Effector memory CD4-positive, alpha-beta T cell (primary cell): ENCODE measurements around the gene CABP1.

ENCODE experiments used
- DNase-seq, 3 donors: peaks; one replicate each; pipeline ENCODE4 v3.0.0-alpha.2; 2020
- H3K27ac ChIP-seq: 2 replicates; pipeline ENCODE4 v1.7.0; 2013; ENCODE audit warnings: mild to moderate bottlenecking, low read length, moderate library complexity; ENCODE audit not compliant: insufficient read depth, poor library complexity, severe bottlenecking
- H3K27me3 ChIP-seq: replicated peaks from 2 replicates; pipeline ENCODE4 v1.7.0; 2013; ENCODE audit warnings: mild to moderate bottlenecking, low read length; ENCODE audit not compliant: insufficient read depth, control insufficient read depth, poor library complexity, severe bottlenecking
- H3K36me3 ChIP-seq: 2 replicates; pipeline ENCODE4 v1.7.0; 2013; ENCODE audit warnings: mild to moderate bottlenecking, low read length, moderate library complexity; ENCODE audit not compliant: control insufficient read depth, insufficient read depth
- H3K4me1 ChIP-seq: 2 replicates; pipeline ENCODE4 v1.7.0; 2013; ENCODE audit warnings: low read length, mild to moderate bottlenecking; ENCODE audit not compliant: control insufficient read depth, insufficient read depth, poor library complexity, severe bottlenecking
- H3K4me3 ChIP-seq: 2 replicates; pipeline ENCODE4 v1.7.0; 2013; ENCODE audit warnings: low read length, low read depth, mild to moderate bottlenecking; ENCODE audit not compliant: insufficient read depth, poor library complexity, severe bottlenecking
- H3K9me3 ChIP-seq: 2 replicates; pipeline ENCODE4 v1.7.0; 2013; ENCODE audit warnings: mild to moderate bottlenecking, low read length, moderate library complexity; ENCODE audit not compliant: control insufficient read depth

Gene CABP1

DNA sequence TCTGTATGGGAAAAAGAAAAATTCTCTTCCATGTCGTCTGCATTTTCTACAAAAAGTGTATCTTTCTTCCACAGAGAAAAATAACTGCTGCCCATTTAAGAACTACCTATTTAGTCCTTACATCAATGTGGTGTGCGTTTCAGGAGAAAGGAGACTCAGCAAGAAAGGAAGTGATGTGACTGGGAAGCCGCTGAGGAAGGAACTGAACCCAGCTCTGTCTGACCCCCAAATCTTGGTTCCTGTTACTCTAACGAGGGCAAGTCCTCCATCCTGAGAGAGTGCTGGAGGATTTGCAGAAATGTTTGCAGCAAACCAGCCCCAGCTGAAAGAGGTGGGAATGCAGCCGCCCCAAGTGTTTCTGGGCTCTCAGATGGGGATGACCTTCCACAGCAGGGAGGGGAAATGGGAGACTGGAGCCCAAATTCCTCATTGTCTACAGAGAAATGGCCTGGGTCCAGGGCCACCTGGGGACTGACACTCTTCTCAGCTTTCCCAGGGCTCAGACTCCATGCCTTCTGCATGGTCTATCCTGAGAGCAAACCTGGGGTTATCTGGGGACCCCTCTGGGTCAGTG, 39.8 kb downstream of the CABP1 start:
- Histone ChIP-seq H3K4me1 (peaks cover 12% of the 10 kb centered on the region), H3K36me3 (no peaks in the 10 kb centered on the region), H3K4me3 (no peak overlapping the region), H3K27me3 (no peaks in the 10 kb centered on the region), H3K27ac (no peak overlapping the region), H3K9me3 (no peaks in the 10 kb centered on the region)
- no peak for DNase-seq

DNA sequence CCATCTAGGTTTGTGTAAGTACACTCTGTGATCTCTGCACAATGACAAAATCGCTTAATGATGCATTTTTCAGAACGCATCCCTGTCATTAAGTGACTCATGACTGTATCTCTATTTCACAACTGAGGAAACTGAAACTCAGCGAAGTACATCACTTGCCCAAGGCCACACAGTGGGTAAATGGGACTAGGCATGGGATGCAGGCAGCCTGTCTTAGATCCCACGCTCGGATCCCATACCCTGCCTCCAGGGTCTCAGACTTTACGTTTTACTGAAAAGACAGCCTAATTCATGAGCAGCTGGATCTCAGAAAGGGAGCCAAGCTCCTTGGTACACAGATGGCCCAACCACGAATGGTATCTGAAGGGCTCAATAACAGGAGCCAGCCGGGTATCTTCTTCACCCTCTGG, 44.1 kb downstream of the CABP1 start:
- Histone ChIP-seq H3K4me3 (no peak overlapping the region), H3K4me1 (peaks cover 17% of the 10 kb centered on the region), H3K9me3 (no peaks in the 10 kb centered on the region), H3K27me3 (no peaks in the 10 kb centered on the region), H3K36me3 (no peaks in the 10 kb centered on the region), H3K27ac (no peak overlapping the region)
- DNase-seq: no peak

DNA sequence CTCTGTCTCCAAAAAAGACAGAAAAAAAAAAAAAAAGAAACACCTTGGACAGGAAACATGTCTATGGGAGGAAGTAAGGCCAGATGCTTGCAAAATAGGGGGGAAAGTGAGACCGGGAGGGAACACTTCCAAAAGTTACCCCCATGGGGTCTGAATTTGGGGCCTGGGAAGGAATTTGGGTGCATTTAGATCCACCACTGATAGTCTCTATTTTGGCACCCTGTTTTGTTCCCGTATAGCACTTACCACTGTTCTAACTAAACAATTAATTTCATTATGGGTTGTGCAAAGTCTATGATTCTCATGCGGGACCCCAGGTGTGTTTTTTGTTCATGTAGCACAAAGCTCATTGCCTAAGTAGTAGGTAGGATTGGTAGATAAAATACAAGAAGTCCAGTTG, 45.1 kb downstream of the CABP1 start:
- no peak for DNase-seq
- Histone ChIP-seq H3K9me3 (no peaks in the 10 kb centered on the region), H3K27ac (peak overlapping the region; percentile 89), H3K4me1 (peaks cover 17% of the 10 kb centered on the region), H3K27me3 (no peaks in the 10 kb centered on the region), H3K4me3 (no peak overlapping the region), H3K36me3 (no peaks in the 10 kb centered on the region)

DNA sequence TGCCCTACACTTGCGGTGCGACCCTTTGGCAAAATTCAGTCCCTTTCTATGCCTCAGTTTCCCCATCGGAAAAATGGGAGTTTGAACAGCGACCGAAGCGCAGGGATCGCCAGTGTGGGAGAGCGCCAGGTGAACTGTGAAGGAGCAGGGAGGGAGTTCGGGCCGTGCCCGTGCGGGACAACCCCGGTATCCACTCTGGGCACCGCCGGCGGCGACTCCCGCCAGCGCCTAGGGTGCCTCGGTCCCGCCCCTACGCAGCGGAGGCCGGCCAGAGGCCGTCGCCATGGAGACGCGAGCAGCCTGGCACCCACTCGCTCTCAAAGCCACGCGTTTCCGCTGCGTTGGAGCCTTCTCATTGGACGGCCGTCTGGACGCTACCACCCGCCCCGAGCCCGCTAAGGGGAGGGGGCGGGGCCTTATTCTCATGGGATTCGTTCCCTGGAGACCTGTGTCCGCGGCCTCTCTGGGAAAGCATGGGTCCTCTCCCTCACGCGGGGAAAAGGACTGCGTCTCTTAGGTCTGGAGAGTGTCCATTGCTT, 45.8 kb downstream of the CABP1 start:
- peaks cover 17% of the 10 kb centered on the region for H3K4me1 ChIP-seq
- H3K36me3 ChIP-seq: no peaks in the 10 kb centered on the region
- peak; percentile 95 to 97 (median 96) for DNase-seq
- H3K4me3 ChIP-seq: peak overlapping the region; percentile 70
- H3K27ac ChIP-seq: peak overlapping the region; percentile 89
- H3K27me3 ChIP-seq: no peaks in the 10 kb centered on the region
- no peaks in the 10 kb centered on the region for H3K9me3 ChIP-seq

DNA sequence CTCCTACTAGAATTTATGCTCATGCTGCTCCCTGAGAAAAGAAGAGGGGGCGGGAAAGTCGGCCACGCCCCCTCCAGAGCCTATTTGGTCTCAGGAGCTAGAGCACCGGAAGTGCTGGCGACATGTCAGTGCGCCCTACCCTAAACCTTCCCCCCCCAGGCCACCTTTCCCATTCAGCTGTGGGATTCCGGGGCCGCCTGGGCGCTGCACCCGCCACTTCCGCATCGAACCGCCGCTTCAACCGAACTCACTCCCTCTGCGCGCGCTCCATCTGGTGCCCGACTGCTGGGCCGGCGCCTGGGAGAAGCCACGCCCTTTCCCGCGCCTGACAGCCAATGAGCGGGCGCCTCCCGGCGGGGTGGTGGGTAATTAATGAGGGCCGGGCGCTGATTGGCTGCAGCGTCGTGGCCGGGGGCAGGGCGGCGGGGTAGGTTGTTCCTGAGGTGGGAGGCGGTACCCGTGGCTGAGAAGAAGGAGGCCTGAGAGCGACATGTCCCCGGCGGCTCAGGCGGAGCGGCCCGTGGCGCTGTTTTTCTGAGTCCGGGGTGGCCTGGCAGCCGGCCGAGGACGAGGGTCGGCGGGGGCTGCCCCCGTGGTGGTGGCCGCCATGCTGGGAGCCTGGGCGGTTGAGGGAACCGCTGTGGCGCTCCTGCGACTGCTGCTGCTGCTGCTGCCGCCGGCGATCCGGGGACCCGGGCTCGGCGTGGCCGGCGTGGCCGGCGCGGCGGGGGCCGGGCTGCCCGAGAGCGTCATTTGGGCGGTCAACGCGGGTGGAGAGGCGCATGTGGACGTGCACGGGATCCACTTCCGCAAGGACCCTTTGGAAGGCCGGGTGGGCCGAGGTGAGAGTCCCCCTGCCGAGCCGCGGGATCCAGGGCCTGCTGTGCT, 46.5 kb downstream of the CABP1 start, which contains the start of gene MLEC:
MLEC (plus strand) TSS at position 460 of the 888 bp plus-strand sequence; CDS start at position 608, 148 bp downstream.
- peak; percentile 99 to 100 (median 99) for DNase-seq
- Histone ChIP-seq H3K4me3 (peak within 1 kb of the TSS; percentile 70), H3K9me3 (no peaks in the 10 kb centered on the region), H3K36me3 (no peaks in the 10 kb centered on the region), H3K27ac (peak within 1 kb of the TSS; percentile 89), H3K4me1 (peaks cover 17% of the 10 kb centered on the region), H3K27me3 (no peaks in the 10 kb centered on the region)

DNA sequence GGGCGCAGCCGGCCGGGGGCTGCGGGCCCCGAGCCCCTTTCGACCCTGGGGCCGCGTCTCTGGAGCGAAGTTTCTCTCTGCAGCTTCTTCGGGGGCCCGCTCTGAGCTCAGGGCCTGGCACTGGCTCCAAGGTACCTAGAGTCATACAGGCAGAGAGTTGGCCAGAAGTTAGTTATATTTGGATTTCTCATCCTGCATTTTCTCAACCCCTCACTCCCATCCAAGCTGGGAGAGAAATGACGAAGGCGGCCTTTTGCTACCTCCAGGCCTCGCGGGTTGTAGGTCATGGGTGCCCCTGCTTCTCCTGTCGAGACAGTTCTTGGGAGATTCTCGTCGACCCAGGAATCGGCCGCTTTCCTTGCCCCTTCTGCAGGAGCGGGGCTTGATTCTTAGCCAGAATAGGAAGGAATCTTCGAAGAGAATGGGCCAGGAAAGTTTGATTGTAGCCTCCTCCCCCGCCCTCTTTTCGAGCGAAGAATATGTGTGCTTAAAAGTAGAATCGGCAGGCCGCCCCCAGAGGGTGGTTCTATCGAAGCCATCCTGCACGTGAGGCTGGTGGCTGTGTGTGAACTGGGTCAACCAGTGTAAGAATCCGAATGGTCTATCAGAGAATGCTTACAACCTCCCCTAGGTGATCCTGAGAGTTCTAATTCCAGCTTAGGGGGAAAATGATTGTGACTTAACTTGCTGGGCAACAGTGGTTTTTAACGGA, 47.3 kb downstream of the CABP1 start:
- DNase-seq: no peak
- H3K4me3 ChIP-seq: peak overlapping the region; percentile 70
- no peaks in the 10 kb centered on the region for H3K27me3 ChIP-seq
- peaks cover 17% of the 10 kb centered on the region for H3K4me1 ChIP-seq
- H3K27ac ChIP-seq: peak overlapping the region; percentile 89
- no peaks in the 10 kb centered on the region for H3K9me3 ChIP-seq
- H3K36me3 ChIP-seq: no peaks in the 10 kb centered on the region

DNA sequence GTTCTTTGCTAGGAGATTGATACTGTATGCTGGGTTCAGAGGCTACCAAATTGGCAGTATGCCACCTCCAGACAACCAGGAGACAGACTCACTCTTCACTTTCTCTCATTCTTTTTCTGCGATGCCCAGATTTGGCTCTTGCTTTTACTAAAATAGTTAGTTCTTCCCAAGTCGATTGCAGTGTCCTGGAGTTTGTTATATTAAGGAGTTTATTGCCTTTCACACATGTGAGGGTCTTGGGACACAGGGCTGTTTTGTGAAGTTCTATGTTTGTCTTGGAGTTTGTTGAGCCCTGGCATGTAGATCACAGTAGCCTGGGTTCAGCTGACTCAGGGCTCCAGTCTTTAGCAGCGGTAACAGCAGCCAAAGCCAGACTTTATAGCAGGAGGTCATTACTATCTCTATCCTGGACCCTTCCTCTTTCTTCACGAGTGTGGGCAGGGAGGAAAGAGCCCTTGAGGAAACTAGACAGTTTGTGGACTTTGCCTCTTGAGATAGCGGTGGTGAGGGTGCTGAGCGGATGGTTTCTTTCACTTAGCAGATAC, 48.2 kb downstream of the CABP1 start:
- peaks cover under 1% of the 10 kb centered on the region for H3K36me3 ChIP-seq
- peaks cover 17% of the 10 kb centered on the region for H3K4me1 ChIP-seq
- no peak overlapping the region for H3K27ac ChIP-seq
- no peaks in the 10 kb centered on the region for H3K27me3 ChIP-seq
- DNase-seq: no peak
- H3K9me3 ChIP-seq: no peaks in the 10 kb centered on the region
- peak overlapping the region; percentile 70 for H3K4me3 ChIP-seq

DNA sequence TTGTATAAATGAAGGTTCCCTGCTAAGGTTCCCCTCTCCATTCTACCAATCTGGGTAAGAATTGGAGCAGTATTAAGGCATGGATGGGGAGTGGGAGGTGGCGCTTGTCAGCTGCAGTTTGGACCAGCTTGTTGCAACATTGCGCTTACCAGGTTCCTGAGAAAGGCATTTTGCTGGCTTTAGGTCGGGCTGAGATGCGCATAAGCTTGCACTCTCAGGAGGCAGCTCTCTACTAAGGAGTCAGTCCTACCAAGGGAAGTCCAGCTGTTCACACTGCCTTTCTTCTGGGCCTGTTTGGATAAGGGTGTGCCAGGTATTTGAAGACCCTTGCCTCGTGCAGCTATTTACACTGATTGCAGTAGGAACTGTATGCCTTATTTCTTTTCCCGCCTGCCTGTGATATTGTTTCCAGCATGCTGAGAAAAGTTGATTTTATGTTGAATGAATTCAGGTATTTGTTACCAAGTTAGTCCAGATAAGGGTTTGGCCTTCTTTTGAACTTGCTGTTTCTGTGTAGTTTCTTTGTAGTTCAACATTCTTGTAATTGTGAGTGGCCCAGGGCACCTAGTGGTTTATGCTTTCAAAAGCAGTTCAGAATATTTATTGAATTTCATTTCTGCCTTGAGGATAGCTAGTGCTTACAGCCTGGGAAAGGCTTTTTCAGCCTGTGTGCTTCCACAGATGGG, 49.1 kb downstream of the CABP1 start:
- Histone ChIP-seq H3K4me1 (peaks cover 17% of the 10 kb centered on the region), H3K27ac (no peak overlapping the region), H3K9me3 (no peaks in the 10 kb centered on the region), H3K4me3 (no peak overlapping the region), H3K36me3 (peaks cover 10% of the 10 kb centered on the region), H3K27me3 (no peaks in the 10 kb centered on the region)
- DNase-seq: no peak

DNA sequence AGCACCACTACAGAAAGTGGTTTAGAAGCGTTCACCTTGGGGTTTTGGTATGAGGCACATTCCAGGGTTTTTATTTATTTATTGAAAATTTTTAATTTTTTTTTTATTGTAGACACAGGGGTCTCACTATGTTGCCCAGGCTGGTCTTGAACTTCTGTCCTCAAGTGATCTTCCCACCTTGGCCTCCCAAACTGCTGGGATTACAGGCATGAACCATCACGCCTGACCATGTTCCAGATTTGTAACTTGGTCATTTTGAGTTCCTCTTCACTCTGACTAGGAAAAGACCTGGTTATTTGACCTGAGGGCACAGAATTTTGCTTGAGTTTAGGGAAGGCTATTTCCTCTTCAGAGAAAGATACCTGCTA, 49.6 kb downstream of the CABP1 start:
- H3K4me1 ChIP-seq: peaks cover 17% of the 10 kb centered on the region
- no peaks in the 10 kb centered on the region for H3K9me3 ChIP-seq
- no peak overlapping the region for H3K4me3 ChIP-seq
- H3K27ac ChIP-seq: no peak overlapping the region
- no peaks in the 10 kb centered on the region for H3K27me3 ChIP-seq
- DNase-seq: no peak
- H3K36me3 ChIP-seq: peaks cover 15% of the 10 kb centered on the region
